ENCODE results near the gene SPANXA1. TPM values are rescaled to one million over a fixed set of nuclear protein-coding genes. Genes with fewer than 3 reads are reported as not detected.
"Not testable (repeated sequence)": the region's sequence is repeated elsewhere in the genome, so short reads cannot be mapped to it uniquely, and the experiment has no call there.

SPANXA1 gene
- not detected for polyA plus RNA-seq
- long read RNA-seq, donor 1 = 0 reads
- long read RNA-seq, donor 2 = 0 reads
- long read RNA-seq, donor 3 = 0 reads
- long read RNA-seq, donor 4 = 0 reads
- long read RNA-seq, donor 5 = 0 reads
- long read RNA-seq, donor 6 = 0 reads
- long read RNA-seq, donor 7 = 0 reads
- long read RNA-seq, donor 8 = 0 reads
- long read RNA-seq, donor 9 = 0 reads
- long read RNA-seq, donor 10 = 0 reads
- long read RNA-seq, donor 11 = 0 reads

- H3K9me3 ChIP-seq (ENCODE audit: control insufficient read depth, low read depth, low read length); H3K27me3 ChIP-seq (ENCODE audit: control insufficient read depth, insufficient read depth, low read length); H3K36me3 ChIP-seq (ENCODE audit: control insufficient read depth, insufficient read depth, low read length); DNase-seq; H3K4me1 ChIP-seq (ENCODE audit: control insufficient read depth, insufficient read depth, low read length); H3K4me3 ChIP-seq (ENCODE audit: low read length); H3K27ac ChIP-seq (ENCODE audit: low read length): not testable (repeated sequence)
- WGBS (ENCODE audit: insufficient coverage, low lambda C conversion rate) = no CpG with 5 or more reads among the region's 10 CpGs
These were observed at the start of gene SPANXA1 for GRCh38 chrX:141584638-141585037. Gene SPANXA1, minus strand, starts transcription at chrX:141584738. Its CDS starts 60 bp downstream, at chrX:141584678.

GRCh38 chrX:141632124-141632523 is 47.6 kb upstream of the SPANXA1 start:
- no peaks in the 10 kb centered on the region for H3K36me3 ChIP-seq (ENCODE audit: control insufficient read depth, insufficient read depth, low read length)
- no peak overlapping the region for H3K4me3 ChIP-seq (ENCODE audit: low read length)
- no peaks in the 10 kb centered on the region for H3K9me3 ChIP-seq (ENCODE audit: control insufficient read depth, low read depth, low read length)
- H3K27me3 ChIP-seq (ENCODE audit: control insufficient read depth, insufficient read depth, low read length) = no peaks in the 10 kb centered on the region
- no peak overlapping the region for H3K27ac ChIP-seq (ENCODE audit: low read length)
- DNase-seq = no peak
- no peaks in the 10 kb centered on the region for H3K4me1 ChIP-seq (ENCODE audit: control insufficient read depth, insufficient read depth, low read length)

- H3K4me1 ChIP-seq (ENCODE audit: control insufficient read depth, insufficient read depth, low read length) = no peaks in the 10 kb centered on the region
- H3K4me3 ChIP-seq (ENCODE audit: low read length) = no peak overlapping the region
- H3K9me3 ChIP-seq (ENCODE audit: control insufficient read depth, low read depth, low read length) = no peaks in the 10 kb centered on the region
- DNase-seq = no peak
- no CpG with 5 or more reads among the region's 2 CpGs for WGBS (ENCODE audit: insufficient coverage, low lambda C conversion rate)
- no peaks in the 10 kb centered on the region for H3K27me3 ChIP-seq (ENCODE audit: control insufficient read depth, insufficient read depth, low read length)
- no peak overlapping the region for H3K27ac ChIP-seq (ENCODE audit: low read length)
- no peaks in the 10 kb centered on the region for H3K36me3 ChIP-seq (ENCODE audit: control insufficient read depth, insufficient read depth, low read length)
These were observed 34.8 kb upstream of the SPANXA1 start for GRCh38 chrX:141619336-141619735.

- H3K27me3 ChIP-seq (ENCODE audit: control insufficient read depth, insufficient read depth, low read length) = no peaks in the 10 kb centered on the region
- no peaks in the 10 kb centered on the region for H3K4me1 ChIP-seq (ENCODE audit: control insufficient read depth, insufficient read depth, low read length)
- H3K9me3 ChIP-seq (ENCODE audit: control insufficient read depth, low read depth, low read length) = no peaks in the 10 kb centered on the region
- no peaks in the 10 kb centered on the region for H3K36me3 ChIP-seq (ENCODE audit: control insufficient read depth, insufficient read depth, low read length)
- H3K27ac ChIP-seq (ENCODE audit: low read length) = no peak overlapping the region
- no peak for DNase-seq
- H3K4me3 ChIP-seq (ENCODE audit: low read length) = no peak overlapping the region
- WGBS (ENCODE audit: insufficient coverage, low lambda C conversion rate) = no CpG with 5 or more reads among the region's 1 CpG
These were observed 24.6 kb upstream of the SPANXA1 start for GRCh38 chrX:141609111-141609510.

GRCh38 chrX:141589408-141589807 is 4.9 kb upstream of the SPANXA1 start, which contains the start of gene SPANXA2:
Gene SPANXA2, plus strand, starts transcription at chrX:141589708. Its CDS starts 60 bp downstream, at chrX:141589768.
- not testable (repeated sequence) for H3K4me1 ChIP-seq (ENCODE audit: control insufficient read depth, insufficient read depth, low read length); H3K9me3 ChIP-seq (ENCODE audit: control insufficient read depth, low read depth, low read length); H3K27ac ChIP-seq (ENCODE audit: low read length); H3K27me3 ChIP-seq (ENCODE audit: control insufficient read depth, insufficient read depth, low read length); DNase-seq; H3K36me3 ChIP-seq (ENCODE audit: control insufficient read depth, insufficient read depth, low read length); H3K4me3 ChIP-seq (ENCODE audit: low read length)
- no CpG with 5 or more reads among the region's 10 CpGs for WGBS (ENCODE audit: insufficient coverage, low lambda C conversion rate)

GRCh38 chrX:141542551-141542950 is 42.0 kb downstream of the SPANXA1 start:
- not testable (repeated sequence) for H3K36me3 ChIP-seq (ENCODE audit: control insufficient read depth, insufficient read depth, low read length); H3K4me1 ChIP-seq (ENCODE audit: control insufficient read depth, insufficient read depth, low read length); DNase-seq; H3K4me3 ChIP-seq (ENCODE audit: low read length); H3K9me3 ChIP-seq (ENCODE audit: control insufficient read depth, low read depth, low read length); H3K27me3 ChIP-seq (ENCODE audit: control insufficient read depth, insufficient read depth, low read length); H3K27ac ChIP-seq (ENCODE audit: low read length)
- whole genome bisulfite sequencing (ENCODE audit: insufficient coverage, low lambda C conversion rate) = no CpG with 5 or more reads among the region's 16 CpGs

Other genes with a start within 250 kb of the SPANXA1 start
- not detected for gene SPANXA2, start 5.0 kb upstream of the SPANXA1 start, polyA plus RNA-seq
- gene SPANXD, start 114.0 kb upstream of the SPANXA1 start, polyA plus RNA-seq = not detected